ENCODE measurements around the gene TCF12.

Gene TCF12

DNA sequence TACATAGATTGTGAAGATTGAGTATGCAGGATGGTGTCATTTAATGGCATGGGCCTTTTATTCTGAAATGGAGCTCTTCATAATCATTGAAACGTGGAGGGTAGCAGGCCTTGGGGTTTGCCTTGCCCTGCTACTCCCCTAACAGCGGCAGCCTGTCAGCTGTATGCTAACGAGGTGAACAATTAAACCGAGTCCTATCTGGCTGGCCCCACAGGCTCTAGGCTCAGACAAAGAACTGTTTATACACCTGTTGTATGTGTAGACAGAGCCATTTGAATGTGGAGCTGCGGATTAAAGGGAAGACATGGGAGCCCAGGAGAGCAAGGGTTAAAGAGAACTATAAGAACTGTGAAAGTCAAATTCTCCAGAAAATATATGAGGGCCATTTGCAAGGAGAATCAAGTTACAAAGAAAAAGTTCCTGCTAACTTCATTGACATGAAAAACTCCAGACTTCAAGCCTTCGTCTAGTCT is 341.2 kb downstream of the TCF12 start:
- H3K9ac ChIP-seq (ENCODE audit: low read depth, low read length, poor library complexity) = no peak overlapping the region
- H3K14ac ChIP-seq (ENCODE audit: low read length) = no peak overlapping the region
- H3K36me3 ChIP-seq (replicated peaks in 1 of 2; ENCODE audit: control insufficient read depth in 2 of 2, insufficient read depth in 2 of 2, low read length in 2 of 2) = peaks cover 7 to 84% of the 10 kb centered on the region in 2 donors
- H2BK15ac ChIP-seq (ENCODE audit: low read length) = no peak overlapping the region
- H3K9me3 ChIP-seq (replicated peaks in 1 of 2; ENCODE audit: control insufficient read depth in 2 of 2, insufficient read depth in 1 of 2, low read depth in 1 of 2, low read length in 2 of 2) = no peaks in the 10 kb centered on the region
- H3K27ac ChIP-seq (replicated peaks; ENCODE audit: low read length) = no peak overlapping the region
- H2BK5ac ChIP-seq (ENCODE audit: low read length) = no peak overlapping the region
- no peak overlapping the region for H2BK120ac ChIP-seq (ENCODE audit: low read depth, low read length)
- no peak overlapping the region for H4K91ac ChIP-seq (ENCODE audit: low read depth, low read length, poor library complexity)
- no peaks in the 10 kb centered on the region for H3K79me1 ChIP-seq (ENCODE audit: low read depth, low read length)
- no peak overlapping the region for H2AK5ac ChIP-seq (ENCODE audit: low read depth, low read length)
- no peak overlapping the region for H3K4ac ChIP-seq (ENCODE audit: low read length)
- WGBS, 2 donors (ENCODE audit: extremely low coverage in 2 of 2, insufficient read length in 2 of 2, insufficient replicate concordance in 1 of 2) = no CpG with 5 or more reads among the region's 6 CpGs
- H2BK12ac ChIP-seq (ENCODE audit: low read length) = no peak overlapping the region
- no peak overlapping the region for H4K8ac ChIP-seq (ENCODE audit: low read depth, low read length)
- no peaks in the 10 kb centered on the region for H3K27me3 ChIP-seq (ENCODE audit: control insufficient read depth in 3 of 3, insufficient read depth in 3 of 3, low read depth in 1 of 3, low read length in 3 of 3)
- no peak overlapping the region for H2AFZ ChIP-seq (ENCODE audit: low read length)
- DNase-seq (ENCODE audit: low spot score) = peak; percentile 58
- no peak overlapping the region for H3K18ac ChIP-seq (ENCODE audit: low read length)
- H3K4me2 ChIP-seq (ENCODE audit: insufficient read depth, low read length, poor library complexity, severe bottlenecking) = no peak overlapping the region
- no peak overlapping the region for H3K23ac ChIP-seq (ENCODE audit: low read depth, low read length, poor library complexity)
- peaks cover 5 to 12% of the 10 kb centered on the region in 2 donors for H3K4me1 ChIP-seq (ENCODE audit: control insufficient read depth in 2 of 2, insufficient read depth in 1 of 2, low read depth in 1 of 2, low read length in 2 of 2)
- no peak overlapping the region for H3K4me3 ChIP-seq (ENCODE audit: low read length in 2 of 2)

DNA sequence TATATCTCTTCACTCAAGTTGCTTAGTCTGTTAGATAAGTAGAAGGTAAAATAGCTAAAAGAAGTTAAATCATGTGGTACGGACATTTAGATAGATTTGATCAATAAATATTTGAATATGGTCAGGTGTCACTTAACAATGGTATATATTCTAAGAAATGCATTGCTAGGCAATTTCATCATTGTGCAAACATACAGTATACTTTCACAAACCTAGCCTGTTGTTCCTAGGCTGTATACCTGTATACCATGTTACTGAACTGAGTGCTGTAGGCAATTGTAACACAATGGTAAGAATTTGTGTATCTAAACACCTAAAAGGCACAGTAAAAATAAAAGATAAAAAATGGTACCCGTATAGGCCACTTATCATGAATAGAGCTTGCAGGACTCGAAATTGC is 345.1 kb downstream of the TCF12 start:
- H2BK5ac ChIP-seq (ENCODE audit: low read length) = no peak overlapping the region
- no peak overlapping the region for H4K91ac ChIP-seq (ENCODE audit: low read depth, low read length, poor library complexity)
- H3K4me2 ChIP-seq (ENCODE audit: insufficient read depth, low read length, poor library complexity, severe bottlenecking) = no peak overlapping the region
- H2AFZ ChIP-seq (ENCODE audit: low read length) = no peak overlapping the region
- no peak overlapping the region for H3K23ac ChIP-seq (ENCODE audit: low read depth, low read length, poor library complexity)
- H4K8ac ChIP-seq (ENCODE audit: low read depth, low read length) = no peak overlapping the region
- no peak overlapping the region for H3K14ac ChIP-seq (ENCODE audit: low read length)
- no CpG with 5 or more reads among the region's 3 CpGs for WGBS, 2 donors (ENCODE audit: extremely low coverage in 2 of 2, insufficient read length in 2 of 2, insufficient replicate concordance in 1 of 2)
- no peak overlapping the region for H3K27ac ChIP-seq (replicated peaks; ENCODE audit: low read length)
- H2BK15ac ChIP-seq (ENCODE audit: low read length) = no peak overlapping the region
- no peak overlapping the region for H3K18ac ChIP-seq (ENCODE audit: low read length)
- H3K9ac ChIP-seq (ENCODE audit: low read depth, low read length, poor library complexity) = no peak overlapping the region
- no peak overlapping the region for H2AK5ac ChIP-seq (ENCODE audit: low read depth, low read length)
- H2BK120ac ChIP-seq (ENCODE audit: low read depth, low read length) = no peak overlapping the region
- H3K4ac ChIP-seq (ENCODE audit: low read length) = no peak overlapping the region
- no peaks in the 10 kb centered on the region for H3K79me1 ChIP-seq (ENCODE audit: low read depth, low read length)
- no peak for DNase-seq (ENCODE audit: low spot score)
- peaks cover 1 to 12% of the 10 kb centered on the region in 2 donors for H3K4me1 ChIP-seq (ENCODE audit: control insufficient read depth in 2 of 2, insufficient read depth in 1 of 2, low read depth in 1 of 2, low read length in 2 of 2)
- no peak overlapping the region for H2BK12ac ChIP-seq (ENCODE audit: low read length)
- no peaks in the 10 kb centered on the region for H3K27me3 ChIP-seq (ENCODE audit: control insufficient read depth in 3 of 3, insufficient read depth in 3 of 3, low read depth in 1 of 3, low read length in 3 of 3)
- peaks cover 0 to 5% of the 10 kb centered on the region in 2 donors for H3K9me3 ChIP-seq (replicated peaks in 1 of 2; ENCODE audit: control insufficient read depth in 2 of 2, insufficient read depth in 1 of 2, low read depth in 1 of 2, low read length in 2 of 2)
- H3K36me3 ChIP-seq (replicated peaks in 1 of 2; ENCODE audit: control insufficient read depth in 2 of 2, insufficient read depth in 2 of 2, low read length in 2 of 2) = peaks cover 12 to 86% of the 10 kb centered on the region in 2 donors
- H3K4me3 ChIP-seq (ENCODE audit: low read length in 2 of 2) = no peak overlapping the region

DNA sequence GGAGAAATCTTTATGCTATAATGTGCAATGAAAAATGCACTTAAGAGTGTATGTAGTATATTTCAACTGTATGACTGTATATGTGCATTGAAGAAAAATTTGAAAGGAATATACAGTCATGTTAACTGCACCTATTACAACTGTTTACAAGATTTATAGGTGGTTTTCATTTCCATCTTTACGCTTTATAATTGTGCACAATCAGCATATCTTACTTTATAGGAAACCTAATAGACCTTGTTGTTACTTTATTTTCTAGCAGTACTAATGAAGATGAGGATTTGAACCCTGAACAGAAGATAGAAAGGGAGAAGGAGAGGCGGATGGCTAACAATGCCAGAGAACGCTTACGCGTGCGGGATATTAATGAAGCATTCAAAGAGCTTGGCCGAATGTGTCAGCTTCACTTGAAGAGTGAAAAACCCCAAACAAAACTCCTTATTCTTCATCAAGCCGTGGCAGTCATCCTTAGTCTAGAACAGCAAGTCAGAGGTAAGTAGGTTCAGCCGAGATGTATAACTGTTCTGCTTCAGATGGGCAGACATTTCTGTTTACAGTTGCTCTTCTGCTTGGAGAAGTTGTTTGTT is 354.4 kb downstream of the TCF12 start:
- no peak overlapping the region for H3K27ac ChIP-seq (replicated peaks; ENCODE audit: low read length)
- no peak overlapping the region for H2BK120ac ChIP-seq (ENCODE audit: low read depth, low read length)
- H3K23ac ChIP-seq (ENCODE audit: low read depth, low read length, poor library complexity) = no peak overlapping the region
- no peak overlapping the region for H4K8ac ChIP-seq (ENCODE audit: low read depth, low read length)
- H3K4ac ChIP-seq (ENCODE audit: low read length) = no peak overlapping the region
- no peak overlapping the region for H3K18ac ChIP-seq (ENCODE audit: low read length)
- peaks cover 0 to 6% of the 10 kb centered on the region in 2 donors for H3K9me3 ChIP-seq (replicated peaks in 1 of 2; ENCODE audit: control insufficient read depth in 2 of 2, insufficient read depth in 1 of 2, low read depth in 1 of 2, low read length in 2 of 2)
- no peak overlapping the region for H3K4me3 ChIP-seq (ENCODE audit: low read length in 2 of 2)
- no peak overlapping the region for H3K9ac ChIP-seq (ENCODE audit: low read depth, low read length, poor library complexity)
- no peaks in the 10 kb centered on the region for H3K27me3 ChIP-seq (ENCODE audit: control insufficient read depth in 3 of 3, insufficient read depth in 3 of 3, low read depth in 1 of 3, low read length in 3 of 3)
- H3K36me3 ChIP-seq (replicated peaks in 1 of 2; ENCODE audit: control insufficient read depth in 2 of 2, insufficient read depth in 2 of 2, low read length in 2 of 2) = peaks cover 15 to 94% of the 10 kb centered on the region in 2 donors
- no peak overlapping the region for H2AFZ ChIP-seq (ENCODE audit: low read length)
- peaks cover 2% of the 10 kb centered on the region for H3K79me1 ChIP-seq (ENCODE audit: low read depth, low read length)
- no peak overlapping the region for H2BK5ac ChIP-seq (ENCODE audit: low read length)
- no peak overlapping the region for H4K91ac ChIP-seq (ENCODE audit: low read depth, low read length, poor library complexity)
- H3K4me1 ChIP-seq (ENCODE audit: control insufficient read depth in 2 of 2, insufficient read depth in 1 of 2, low read depth in 1 of 2, low read length in 2 of 2) = no peaks in the 10 kb centered on the region
- no CpG with 5 or more reads among the region's 9 CpGs for WGBS, 2 donors (ENCODE audit: extremely low coverage in 2 of 2, insufficient read length in 2 of 2, insufficient replicate concordance in 1 of 2)
- no peak overlapping the region for H2BK12ac ChIP-seq (ENCODE audit: low read length)
- no peak overlapping the region for H2BK15ac ChIP-seq (ENCODE audit: low read length)
- H3K4me2 ChIP-seq (ENCODE audit: insufficient read depth, low read length, poor library complexity, severe bottlenecking) = no peak overlapping the region
- H2AK5ac ChIP-seq (ENCODE audit: low read depth, low read length) = no peak overlapping the region
- no peak for DNase-seq (ENCODE audit: low spot score)
- no peak overlapping the region for H3K14ac ChIP-seq (ENCODE audit: low read length)

DNA sequence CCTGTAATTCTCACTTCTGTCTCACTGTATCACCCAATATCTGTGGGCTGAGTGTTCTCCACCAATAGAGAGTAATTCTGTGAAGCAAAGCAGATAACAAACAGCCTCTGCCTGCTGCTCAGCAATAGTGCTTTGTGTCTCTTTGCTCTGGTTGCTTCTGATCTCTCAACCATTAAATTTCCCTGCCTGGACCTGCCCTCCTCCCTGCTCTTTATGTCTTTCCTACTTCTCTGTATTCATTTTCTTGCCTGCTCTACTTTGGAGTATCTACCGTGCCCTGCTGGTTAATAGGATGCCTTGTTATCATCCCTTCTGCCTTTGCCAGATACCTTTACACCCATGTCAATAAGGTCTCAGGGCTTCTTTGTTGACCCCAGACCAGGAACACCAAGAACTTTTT is 355.0 kb downstream of the TCF12 start:
- Histone ChIP-seq H4K8ac (ENCODE audit: low read depth, low read length) (no peak overlapping the region), H3K14ac (ENCODE audit: low read length) (no peak overlapping the region), H2BK15ac (ENCODE audit: low read length) (no peak overlapping the region), H3K4me2 (ENCODE audit: insufficient read depth, low read length, poor library complexity, severe bottlenecking) (no peak overlapping the region), H2AK5ac (ENCODE audit: low read depth, low read length) (no peak overlapping the region), H3K79me1 (ENCODE audit: low read depth, low read length) (peaks cover 2% of the 10 kb centered on the region), H3K9me3 (replicated peaks in 1 of 2; ENCODE audit: control insufficient read depth in 2 of 2, insufficient read depth in 1 of 2, low read depth in 1 of 2, low read length in 2 of 2) (peaks cover 0 to 4% of the 10 kb centered on the region in 2 donors), H2BK120ac (ENCODE audit: low read depth, low read length) (no peak overlapping the region), H3K23ac (ENCODE audit: low read depth, low read length, poor library complexity) (no peak overlapping the region), H3K4me1 (ENCODE audit: control insufficient read depth in 2 of 2, insufficient read depth in 1 of 2, low read depth in 1 of 2, low read length in 2 of 2) (no peaks in the 10 kb centered on the region), H4K91ac (ENCODE audit: low read depth, low read length, poor library complexity) (no peak overlapping the region), H3K4ac (ENCODE audit: low read length) (no peak overlapping the region), H2BK5ac (ENCODE audit: low read length) (no peak overlapping the region), H2BK12ac (ENCODE audit: low read length) (no peak overlapping the region), H2AFZ (ENCODE audit: low read length) (no peak overlapping the region), H3K9ac (ENCODE audit: low read depth, low read length, poor library complexity) (no peak overlapping the region), H3K36me3 (replicated peaks in 1 of 2; ENCODE audit: control insufficient read depth in 2 of 2, insufficient read depth in 2 of 2, low read length in 2 of 2) (peaks cover 13 to 94% of the 10 kb centered on the region in 2 donors), H3K4me3 (ENCODE audit: low read length in 2 of 2) (no peak overlapping the region), H3K27ac (replicated peaks; ENCODE audit: low read length) (no peak overlapping the region), H3K18ac (ENCODE audit: low read length) (no peak overlapping the region), H3K27me3 (ENCODE audit: control insufficient read depth in 3 of 3, insufficient read depth in 3 of 3, low read depth in 1 of 3, low read length in 3 of 3) (no peaks in the 10 kb centered on the region)
- WGBS, 2 donors (ENCODE audit: extremely low coverage in 2 of 2, insufficient read length in 2 of 2, insufficient replicate concordance in 1 of 2) = no CpG with 5 or more reads among the region's 1 CpG
- DNase-seq (ENCODE audit: low spot score) = no peak

Measured in neuronal stem cell (in vitro differentiated cells).